Measurements from ENCODE around the gene MED1. TPM values are rescaled to one million over a fixed set of nuclear protein-coding genes. Genes with fewer than 3 reads are reported as not detected.
"Not testable (repeated sequence)": the region's sequence is repeated elsewhere in the genome, so short reads cannot be mapped to it uniquely, and the experiment has no call there.

The MED1 gene, protein sequence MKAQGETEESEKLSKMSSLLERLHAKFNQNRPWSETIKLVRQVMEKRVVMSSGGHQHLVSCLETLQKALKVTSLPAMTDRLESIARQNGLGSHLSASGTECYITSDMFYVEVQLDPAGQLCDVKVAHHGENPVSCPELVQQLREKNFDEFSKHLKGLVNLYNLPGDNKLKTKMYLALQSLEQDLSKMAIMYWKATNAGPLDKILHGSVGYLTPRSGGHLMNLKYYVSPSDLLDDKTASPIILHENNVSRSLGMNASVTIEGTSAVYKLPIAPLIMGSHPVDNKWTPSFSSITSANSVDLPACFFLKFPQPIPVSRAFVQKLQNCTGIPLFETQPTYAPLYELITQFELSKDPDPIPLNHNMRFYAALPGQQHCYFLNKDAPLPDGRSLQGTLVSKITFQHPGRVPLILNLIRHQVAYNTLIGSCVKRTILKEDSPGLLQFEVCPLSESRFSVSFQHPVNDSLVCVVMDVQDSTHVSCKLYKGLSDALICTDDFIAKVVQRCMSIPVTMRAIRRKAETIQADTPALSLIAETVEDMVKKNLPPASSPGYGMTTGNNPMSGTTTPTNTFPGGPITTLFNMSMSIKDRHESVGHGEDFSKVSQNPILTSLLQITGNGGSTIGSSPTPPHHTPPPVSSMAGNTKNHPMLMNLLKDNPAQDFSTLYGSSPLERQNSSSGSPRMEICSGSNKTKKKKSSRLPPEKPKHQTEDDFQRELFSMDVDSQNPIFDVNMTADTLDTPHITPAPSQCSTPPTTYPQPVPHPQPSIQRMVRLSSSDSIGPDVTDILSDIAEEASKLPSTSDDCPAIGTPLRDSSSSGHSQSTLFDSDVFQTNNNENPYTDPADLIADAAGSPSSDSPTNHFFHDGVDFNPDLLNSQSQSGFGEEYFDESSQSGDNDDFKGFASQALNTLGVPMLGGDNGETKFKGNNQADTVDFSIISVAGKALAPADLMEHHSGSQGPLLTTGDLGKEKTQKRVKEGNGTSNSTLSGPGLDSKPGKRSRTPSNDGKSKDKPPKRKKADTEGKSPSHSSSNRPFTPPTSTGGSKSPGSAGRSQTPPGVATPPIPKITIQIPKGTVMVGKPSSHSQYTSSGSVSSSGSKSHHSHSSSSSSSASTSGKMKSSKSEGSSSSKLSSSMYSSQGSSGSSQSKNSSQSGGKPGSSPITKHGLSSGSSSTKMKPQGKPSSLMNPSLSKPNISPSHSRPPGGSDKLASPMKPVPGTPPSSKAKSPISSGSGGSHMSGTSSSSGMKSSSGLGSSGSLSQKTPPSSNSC (N-terminal part only)
- total RNA-seq (2021) (23.2 and 35.7 TPM in 2 replicates), Bru-seq, nascent RNA (percentile 80 among the genes with signal in this experiment), BruChase-seq, experiment 1, labeled RNA remaining after a 2-hour chase (percentile 84 among the genes with signal in this experiment), BruChase-seq, experiment 2, labeled RNA remaining after a 6-hour chase (percentile 91 among the genes with signal in this experiment)
- long read RNA-seq, partial matches to known transcripts: 0 of 7 reads
- long read RNA-seq, other reads (novel, unspliced or antisense): 7 of 7 reads

DNA sequence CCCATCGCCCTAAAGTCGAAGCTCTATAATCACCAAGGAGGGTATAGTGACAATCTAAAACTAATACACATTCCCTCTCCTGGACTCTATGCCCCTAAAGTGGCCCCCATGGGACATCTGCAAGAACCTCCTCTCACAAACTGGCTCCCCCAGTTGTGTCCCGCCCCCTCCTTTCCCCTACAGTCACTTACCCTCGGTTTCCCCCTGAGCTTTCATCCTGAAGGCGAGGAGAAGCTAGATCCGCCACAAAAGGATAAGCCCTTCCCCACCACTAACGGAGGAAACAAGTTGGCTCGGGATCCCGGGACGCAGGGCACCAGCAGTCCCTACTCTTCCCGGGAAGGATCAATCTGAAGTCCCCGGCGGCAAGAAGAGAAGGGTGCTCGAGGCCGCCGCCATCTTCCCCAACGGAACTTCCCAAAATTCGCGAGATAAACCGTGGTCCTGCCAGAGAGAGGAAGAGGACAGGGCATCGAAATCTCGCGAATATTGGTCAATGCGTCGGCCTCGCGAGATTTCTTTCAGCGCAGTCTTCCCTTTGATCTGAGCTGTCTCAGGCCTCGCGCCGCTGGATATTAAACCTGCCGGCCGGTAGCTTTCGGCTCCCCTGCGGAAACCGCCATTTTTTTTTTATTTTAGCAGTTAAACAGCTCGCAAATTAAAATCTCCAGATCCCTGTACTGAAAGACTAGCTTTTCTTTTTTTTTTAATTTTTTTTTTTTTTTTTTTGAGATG is at the start of gene MED1:
TSS of gene MED1 (minus strand) at position 417 of the 735 bp plus-strand sequence. CDS start at position 216, 201 bp downstream.
- peaks cover 12% of the 10 kb centered on the region; the same call in 1 of the 2 replicates for H4K20me1 ChIP-seq (ENCODE audit: insufficient read depth)
- peak within 1 kb of the TSS; percentile 95 for H3K4me3 ChIP-seq
- H3K4me1 ChIP-seq (replicated peaks; ENCODE audit: insufficient read depth): peaks cover 6% of the 10 kb centered on the region
- no TSS peak for BruUV-seq (replicated peaks)
- peaks cover 33% of the 10 kb centered on the region for H3F3A ChIP-seq (ENCODE audit: insufficient read depth, low read depth)
- ChIA-PET CTCF (interaction anchor here (0.6 to 1.2 kb wide), 5 partner anchors 10 to 843 kb away, joined by 3 to 9 read pairs (median 3); partner anchors contain the start of gene CDK12), POLR2A (ENCODE audit: unreplicated experiment) (interaction anchor here (0.5 to 1.6 kb wide), 12 partner anchors 10 to 1089 kb away, joined by 3 to 36 read pairs (median 5); partner anchors contain the start of genes CDK12, PGAP3 and RPL19)
- intact Hi-C loops (cut with micrococcal nuclease; ENCODE audit: unreplicated experiment): loop anchor here (1.0 to 5.0 kb wide), 2 partner anchors 10 to 36 kb away; partner anchors contain the start of gene CDK12
- H3K9me3 ChIP-seq (ENCODE audit: insufficient read depth, low read depth): no peaks in the 10 kb centered on the region
- peaks cover 49% of the 10 kb centered on the region for H3K79me2 ChIP-seq (ENCODE audit: low read depth)
- H3K9me2 ChIP-seq (ENCODE audit: insufficient read depth): no peaks in the 10 kb centered on the region
- no peaks in the 10 kb centered on the region for H3K27me3 ChIP-seq (ENCODE audit: insufficient read depth, low read depth)
- peak within 1 kb of the TSS; percentile 84 for H2AFZ ChIP-seq
- H3K36me3 ChIP-seq (ENCODE audit: low read depth): peaks cover 14% of the 10 kb centered on the region
- TF ChIP-seq, protein P1, sequence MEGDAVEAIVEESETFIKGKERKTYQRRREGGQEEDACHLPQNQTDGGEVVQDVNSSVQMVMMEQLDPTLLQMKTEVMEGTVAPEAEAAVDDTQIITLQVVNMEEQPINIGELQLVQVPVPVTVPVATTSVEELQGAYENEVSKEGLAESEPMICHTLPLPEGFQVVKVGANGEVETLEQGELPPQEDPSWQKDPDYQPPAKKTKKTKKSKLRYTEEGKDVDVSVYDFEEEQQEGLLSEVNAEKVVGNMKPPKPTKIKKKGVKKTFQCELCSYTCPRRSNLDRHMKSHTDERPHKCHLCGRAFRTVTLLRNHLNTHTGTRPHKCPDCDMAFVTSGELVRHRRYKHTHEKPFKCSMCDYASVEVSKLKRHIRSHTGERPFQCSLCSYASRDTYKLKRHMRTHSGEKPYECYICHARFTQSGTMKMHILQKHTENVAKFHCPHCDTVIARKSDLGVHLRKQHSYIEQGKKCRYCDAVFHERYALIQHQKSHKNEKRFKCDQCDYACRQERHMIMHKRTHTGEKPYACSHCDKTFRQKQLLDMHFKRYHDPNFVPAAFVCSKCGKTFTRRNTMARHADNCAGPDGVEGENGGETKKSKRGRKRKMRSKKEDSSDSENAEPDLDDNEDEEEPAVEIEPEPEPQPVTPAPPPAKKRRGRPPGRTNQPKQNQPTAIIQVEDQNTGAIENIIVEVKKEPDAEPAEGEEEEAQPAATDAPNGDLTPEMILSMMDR (conservative IDR thresholded peaks at IDR 0.05): no peak
- TF ChIP-seq EZH2 (IDR thresholded peaks at IDR 0.05; ENCODE audit: low read depth): no peak
- peak; percentile 90 to 92 for DNase-seq
- peak within 1 kb of the TSS; percentile 82 for H3K27ac ChIP-seq
- H3K4me2 ChIP-seq: peak within 1 kb of the TSS; percentile 82

DNA sequence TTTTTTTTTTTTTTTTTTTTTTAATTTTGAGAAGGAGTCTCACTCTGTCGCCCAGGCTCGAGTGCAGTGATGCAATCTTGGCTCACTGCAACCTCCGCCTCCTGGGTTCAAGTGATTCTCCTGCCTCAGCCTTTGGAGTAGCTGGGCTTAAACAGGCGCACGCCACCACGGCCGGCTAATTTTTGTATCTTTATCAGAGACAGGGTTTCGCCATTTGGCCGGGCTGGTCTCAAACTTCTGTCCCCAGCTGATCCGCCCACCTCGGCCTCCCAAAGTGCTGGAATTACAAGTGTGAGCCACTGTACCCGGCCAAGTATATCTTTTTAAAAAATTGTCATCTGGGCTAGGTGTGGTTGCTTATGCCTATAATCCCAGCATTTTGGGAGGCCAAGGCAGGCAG is 45.9 kb upstream of the MED1 start:
- intact Hi-C loops (cut with micrococcal nuclease; ENCODE audit: unreplicated experiment); POLR2A ChIA-PET (ENCODE audit: unreplicated experiment); DNase-seq; H3F3A ChIP-seq (ENCODE audit: insufficient read depth, low read depth); H3K79me2 ChIP-seq (ENCODE audit: low read depth); H3K27ac ChIP-seq; H3K4me3 ChIP-seq; H3K4me2 ChIP-seq; CTCF ChIA-PET; H4K20me1 ChIP-seq (ENCODE audit: insufficient read depth); BruUV-seq (replicated peaks); H3K9me2 ChIP-seq (ENCODE audit: insufficient read depth); H3K4me1 ChIP-seq (replicated peaks; ENCODE audit: insufficient read depth); H3K9me3 ChIP-seq (ENCODE audit: insufficient read depth, low read depth); H3K27me3 ChIP-seq (ENCODE audit: insufficient read depth, low read depth); H2AFZ ChIP-seq: not testable (repeated sequence)
- H3K36me3 ChIP-seq (ENCODE audit: low read depth): peaks cover 25% of the 10 kb centered on the region

DNA sequence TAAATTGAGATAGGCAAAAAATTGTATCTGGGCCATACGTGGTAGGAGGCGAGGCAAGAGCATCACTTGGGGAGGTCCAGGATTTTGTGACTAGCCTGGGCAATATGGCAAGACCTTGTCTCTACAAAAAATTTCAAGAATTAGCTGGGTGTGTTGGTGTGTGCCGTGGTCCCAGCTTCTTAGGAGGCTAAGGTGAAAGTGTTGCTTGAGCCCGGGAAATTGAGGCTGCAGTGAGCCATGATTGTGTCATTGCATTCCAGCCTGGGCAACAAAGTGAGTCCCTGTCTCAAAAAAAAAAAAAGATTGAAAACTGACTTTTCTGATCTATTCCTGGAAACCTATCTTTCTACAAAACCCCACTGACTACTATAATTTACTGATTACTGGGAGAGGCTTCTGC is 36.9 kb upstream of the MED1 start:
- intact Hi-C loops (cut with micrococcal nuclease; ENCODE audit: unreplicated experiment): loop anchor here (5.0 kb wide), 1 partner anchor 36 kb away; the partner anchor contains the start of gene MED1

DNA sequence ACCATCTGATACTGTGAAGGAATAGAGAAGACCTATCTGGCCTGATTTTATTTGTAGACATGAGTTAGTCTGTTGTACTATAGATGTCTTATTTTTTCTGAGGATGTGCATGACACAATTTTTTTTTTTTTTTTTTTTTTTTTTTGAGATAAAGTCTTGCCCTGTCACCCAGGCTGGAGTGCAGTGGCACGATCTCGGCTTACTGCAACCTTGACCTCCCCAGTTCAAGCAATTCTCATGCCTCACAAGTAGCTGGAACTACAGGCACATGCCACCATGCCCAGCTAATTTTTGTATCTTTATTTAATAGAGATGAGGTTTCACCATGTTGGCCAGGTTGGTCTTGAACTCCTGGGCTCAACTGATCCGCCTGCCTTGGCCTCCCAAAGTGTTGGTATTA is 36.4 kb upstream of the MED1 start:
- H3K4me3 ChIP-seq; DNase-seq; BruUV-seq (replicated peaks); H3K9me3 ChIP-seq (ENCODE audit: insufficient read depth, low read depth); H4K20me1 ChIP-seq (ENCODE audit: insufficient read depth); H2AFZ ChIP-seq; CTCF ChIA-PET; H3K4me2 ChIP-seq; H3K9me2 ChIP-seq (ENCODE audit: insufficient read depth); H3K27me3 ChIP-seq (ENCODE audit: insufficient read depth, low read depth); H3K27ac ChIP-seq: not testable (repeated sequence)
- peaks cover 46% of the 10 kb centered on the region for H3F3A ChIP-seq (ENCODE audit: insufficient read depth, low read depth)
- peaks cover 24% of the 10 kb centered on the region for H3K36me3 ChIP-seq (ENCODE audit: low read depth)
- peaks cover 35% of the 10 kb centered on the region for H3K4me1 ChIP-seq (replicated peaks; ENCODE audit: insufficient read depth)
- POLR2A ChIA-PET (ENCODE audit: unreplicated experiment): interaction anchor here (0.6 kb wide), 1 partner anchor 9 kb away, joined by 4 read pairs; no protein-coding TSS in a partner anchor
- intact Hi-C loops (cut with micrococcal nuclease; ENCODE audit: unreplicated experiment): loop anchor here (5.0 kb wide), 1 partner anchor 35 kb away; the partner anchor contains the start of gene MED1
- peaks cover 34% of the 10 kb centered on the region for H3K79me2 ChIP-seq (ENCODE audit: low read depth)

More for the DNA sequence above, 36.9 kb upstream of the MED1 start:
- peaks cover 34% of the 10 kb centered on the region for H3K79me2 ChIP-seq (ENCODE audit: low read depth)
- H3K4me1 ChIP-seq (replicated peaks; ENCODE audit: insufficient read depth): peaks cover 35% of the 10 kb centered on the region
- CTCF ChIA-PET: interaction anchor here (0.6 kb wide), 1 partner anchor 50 kb away, joined by 4 read pairs; no protein-coding TSS in a partner anchor
- BruUV-seq (replicated peaks): no TSS peak
- peaks cover 44% of the 10 kb centered on the region for H3F3A ChIP-seq (ENCODE audit: insufficient read depth, low read depth)
- 0 out of 2 replicates have a peak, but pooled peaks cover 4% of the 10 kb centered on the region for H4K20me1 ChIP-seq (ENCODE audit: insufficient read depth)
- no peaks in the 10 kb centered on the region for H3K27me3 ChIP-seq (ENCODE audit: insufficient read depth, low read depth)
- no peaks in the 10 kb centered on the region for H3K9me2 ChIP-seq (ENCODE audit: insufficient read depth)
- no peak for TF ChIP-seq EZH2 (IDR thresholded peaks at IDR 0.05; ENCODE audit: low read depth)
- TF ChIP-seq, protein P1 (conservative IDR thresholded peaks at IDR 0.05): no peak
- H3K9me3 ChIP-seq (ENCODE audit: insufficient read depth, low read depth): no peaks in the 10 kb centered on the region
- H3K27ac ChIP-seq: peak overlapping the region; percentile 28; the same call in 1 of the 2 replicates
- peaks cover 24% of the 10 kb centered on the region for H3K36me3 ChIP-seq (ENCODE audit: low read depth)
- no peak for DNase-seq
- H2AFZ ChIP-seq: no peak overlapping the region
- POLR2A ChIA-PET (ENCODE audit: unreplicated experiment): no interaction called here
- no peak overlapping the region for H3K4me3 ChIP-seq
- no peak overlapping the region for H3K4me2 ChIP-seq
